Memory B cell (primary cell): ENCODE data around the gene IL17B.

ENCODE experiments used
- ATAC-seq: fragments of 150-1000 bp; cut with Tn5 transposase; 2 replicates; pipeline ENCODE4 v1.10.0; 2021; ENCODE audit warnings: low read depth, mild to moderate bottlenecking, moderate library complexity
- DNase-seq, 2 donors: peaks; one replicate each; pipeline ENCODE4 v3.0.0; 2022; ENCODE audit warnings: low spot score in 2 of 2
- H3K27ac Mint-ChIP-seq: one replicate; pipeline ENCODE4 v1.8.0; 2022; ENCODE audit warnings: mild to moderate bottlenecking, moderate library complexity, mixed read lengths
- H3K27me3 Mint-ChIP-seq: one replicate; pipeline ENCODE4 v1.8.0; 2022; ENCODE audit warnings: mixed read lengths
- H3K36me3 Mint-ChIP-seq: one replicate; pipeline ENCODE4 v1.8.0; 2022; ENCODE audit warnings: mild to moderate bottlenecking, mixed read lengths
- H3K4me1 Mint-ChIP-seq: one replicate; pipeline ENCODE4 v1.8.0; 2022; ENCODE audit warnings: mixed read lengths
- H3K4me3 Mint-ChIP-seq: one replicate; pipeline ENCODE4 v1.8.0; 2022; ENCODE audit warnings: mild to moderate bottlenecking, moderate library complexity, mixed read lengths
- H3K9me3 Mint-ChIP-seq: one replicate; pipeline ENCODE4 v1.8.0; 2022; ENCODE audit warnings: mixed read lengths

Gene IL17B

DNA sequence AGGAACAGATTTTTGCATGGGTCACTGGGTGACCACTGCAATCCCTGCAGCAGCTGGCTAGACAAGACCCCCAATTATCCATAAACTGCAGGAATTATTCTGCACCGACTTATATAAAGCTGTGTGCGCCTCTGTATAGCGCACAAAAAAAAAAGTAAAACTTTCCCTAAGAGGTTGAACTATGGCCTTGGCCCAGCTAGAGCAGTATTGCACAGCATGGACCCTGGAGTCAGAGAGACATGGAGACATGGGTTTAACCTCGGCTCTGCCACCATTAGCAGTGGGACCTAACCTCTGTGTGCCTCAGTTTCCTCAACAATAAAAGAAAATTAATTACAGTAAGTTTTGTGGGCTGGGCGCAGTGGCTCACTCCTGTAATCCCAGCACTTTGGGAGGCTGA, 50.9 kb downstream of the IL17B start:
- no peak overlapping the region for H3K27ac Mint-ChIP-seq
- no peak for DNase-seq
- H3K36me3 Mint-ChIP-seq = peaks cover 2% of the 10 kb centered on the region
- no peak for ATAC-seq
- no peaks in the 10 kb centered on the region for H3K9me3 Mint-ChIP-seq
- no peaks in the 10 kb centered on the region for H3K27me3 Mint-ChIP-seq
- H3K4me3 Mint-ChIP-seq = no peak overlapping the region
- no peaks in the 10 kb centered on the region for H3K4me1 Mint-ChIP-seq

DNA sequence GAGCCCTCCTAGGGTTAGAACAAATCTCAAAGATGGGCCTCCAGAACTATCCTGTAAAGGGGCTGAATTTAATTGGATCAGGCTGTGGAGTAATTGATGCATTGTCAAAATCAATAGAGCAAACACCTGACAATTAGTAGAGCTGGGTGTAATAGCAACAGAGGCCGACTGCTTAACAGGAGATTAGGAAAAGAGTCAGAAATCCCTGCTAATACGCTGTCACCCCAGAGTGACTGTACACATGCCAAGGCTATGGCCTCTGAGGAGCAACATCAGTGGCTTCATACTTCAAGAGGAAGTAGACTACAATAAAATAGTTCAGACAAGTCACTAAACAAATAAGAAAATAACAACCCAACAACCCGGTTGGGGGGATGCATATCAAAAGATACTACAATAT, 52.5 kb downstream of the IL17B start:
- Mint-ChIP-seq H3K9me3 (no peaks in the 10 kb centered on the region), H3K4me3 (no peak overlapping the region), H3K27me3 (no peaks in the 10 kb centered on the region), H3K4me1 (no peaks in the 10 kb centered on the region), H3K27ac (no peak overlapping the region), H3K36me3 (peaks cover 2% of the 10 kb centered on the region)
- no peak for DNase-seq
- no peak for ATAC-seq

DNA sequence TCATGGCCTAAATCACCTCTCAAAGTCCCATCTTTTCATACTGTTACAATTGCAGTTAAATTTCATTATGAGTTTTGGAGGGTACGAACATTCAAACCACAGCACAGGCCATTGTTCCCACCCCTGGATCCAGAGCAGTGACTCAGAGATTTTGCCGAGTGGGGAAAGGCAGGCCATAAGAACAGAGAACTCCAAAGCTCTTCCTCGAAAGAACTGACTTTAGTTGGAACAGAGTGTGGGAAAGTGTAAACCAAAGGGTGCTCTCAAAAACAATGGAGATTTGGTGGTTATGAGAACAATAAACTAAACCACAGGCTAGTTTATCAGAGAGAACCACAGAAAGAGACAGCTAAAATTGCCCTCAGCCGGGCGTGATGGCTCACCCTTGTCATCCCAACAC, 53.2 kb downstream of the IL17B start:
- Mint-ChIP-seq H3K4me3 (no peak overlapping the region), H3K9me3 (no peaks in the 10 kb centered on the region), H3K4me1 (no peaks in the 10 kb centered on the region), H3K27me3 (no peaks in the 10 kb centered on the region), H3K36me3 (peaks cover 2% of the 10 kb centered on the region), H3K27ac (no peak overlapping the region)
- DNase-seq (no peak), ATAC-seq (no peak)

- Mint-ChIP-seq H3K36me3 (peaks cover 2% of the 10 kb centered on the region), H3K27me3 (no peaks in the 10 kb centered on the region), H3K27ac (no peak overlapping the region), H3K4me1 (no peaks in the 10 kb centered on the region), H3K9me3 (no peaks in the 10 kb centered on the region), H3K4me3 (no peak overlapping the region)
- DNase-seq (no peak), ATAC-seq (no peak)
Observed at GRCh38 chr5:149325166-149325735, 53.8 kb downstream of the IL17B start.

DNA sequence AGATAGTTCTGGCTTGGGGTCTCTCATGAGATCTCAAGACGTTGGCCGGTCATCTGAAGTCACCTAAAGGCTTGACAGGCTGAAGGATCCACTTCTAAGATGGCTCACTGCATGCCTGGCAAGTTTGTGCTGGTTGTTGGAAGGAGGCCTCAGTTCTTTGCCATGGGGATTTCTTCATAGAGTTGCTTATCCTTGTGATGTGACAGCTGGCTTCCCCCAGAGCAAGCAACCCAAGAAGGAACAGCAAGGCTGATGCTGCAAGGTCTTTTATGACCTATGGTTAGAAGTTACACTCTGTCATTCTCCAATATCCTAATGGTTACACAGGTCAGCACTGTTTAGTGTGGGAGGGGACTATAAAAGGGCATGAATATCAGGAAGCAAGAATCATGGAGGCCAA, 54.5 kb downstream of the IL17B start:
- H3K27me3 Mint-ChIP-seq = no peaks in the 10 kb centered on the region
- no peak overlapping the region for H3K4me3 Mint-ChIP-seq
- H3K9me3 Mint-ChIP-seq = no peaks in the 10 kb centered on the region
- no peak for ATAC-seq
- no peak overlapping the region for H3K27ac Mint-ChIP-seq
- no peak for DNase-seq
- no peaks in the 10 kb centered on the region for H3K4me1 Mint-ChIP-seq
- peaks cover 2% of the 10 kb centered on the region for H3K36me3 Mint-ChIP-seq
